H9 (cell line): Measurements from ENCODE around the gene ALCAM. TPM values are rescaled to one million over a fixed set of nuclear protein-coding genes. Genes with fewer than 3 reads are reported as not detected.

Experiments
- DNase-seq: peaks from one replicate; pipeline ENCODE4 v3.0.0-alpha.2; 2017
- H2AFZ ChIP-seq: one replicate; pipeline ENCODE4 v1.6.1; 2013; ENCODE audit warnings: mild to moderate bottlenecking, low read length, control low read depth, moderate library complexity
- H2AK5ac ChIP-seq: 2 replicates; pipeline ENCODE4 v1.6.1; 2013; ENCODE audit warnings: low read length, control low read depth, mixed read lengths; ENCODE audit not compliant: insufficient read length
- H2BK120ac ChIP-seq: one replicate; pipeline ENCODE4 v1.6.1; 2013; ENCODE audit warnings: low read depth, mild to moderate bottlenecking, low read length, control low read depth, inconsistent platforms; ENCODE audit not compliant: poor library complexity, severe bottlenecking
- H2BK12ac ChIP-seq: 2 replicates; pipeline ENCODE4 v1.6.1; 2013; ENCODE audit warnings: low read length, control low read depth, mixed read lengths, low read depth; ENCODE audit not compliant: insufficient read length
- H2BK15ac ChIP-seq: 2 replicates; pipeline ENCODE4 v1.6.1; 2013; ENCODE audit warnings: low read depth, low read length, control low read depth
- H2BK20ac ChIP-seq: one replicate; pipeline ENCODE4 v1.6.1; 2013; ENCODE audit warnings: low read depth, mild to moderate bottlenecking, low read length, control low read depth, inconsistent platforms; ENCODE audit not compliant: poor library complexity, severe bottlenecking
- H2BK5ac ChIP-seq: 2 replicates; pipeline ENCODE4 v1.6.1; 2013; ENCODE audit warnings: low read length, control low read depth, mixed read lengths; ENCODE audit not compliant: insufficient read length
- H3K14ac ChIP-seq: 2 replicates; pipeline ENCODE4 v1.6.1; 2013; ENCODE audit warnings: low read length, control low read depth; ENCODE audit not compliant: insufficient read depth
- H3K18ac ChIP-seq: 2 replicates; pipeline ENCODE4 v1.6.1; 2013; ENCODE audit warnings: low read depth, mild to moderate bottlenecking, mixed read lengths, low read length, control low read depth; ENCODE audit not compliant: insufficient read length
- H3K23ac ChIP-seq: 2 replicates; pipeline ENCODE4 v1.6.1; 2013; ENCODE audit warnings: low read length, control low read depth, mixed read lengths, low read depth; ENCODE audit not compliant: insufficient read length
- H3K23me2 ChIP-seq: 2 replicates; pipeline ENCODE4 v1.6.1; 2013; ENCODE audit warnings: low read depth, mild to moderate bottlenecking, mixed read lengths, low read length, control low read depth; ENCODE audit not compliant: insufficient read length, poor library complexity, severe bottlenecking
- H3K27ac ChIP-seq: 2 replicates; pipeline ENCODE4 v1.5.1; 2013; ENCODE audit warnings: low read length, control low read depth, mixed read lengths, low read depth; ENCODE audit not compliant: insufficient read length
- H3K27me3 ChIP-seq: 2 replicates; pipeline ENCODE4 v1.6.1; 2013; ENCODE audit warnings: low read length, control low read depth, inconsistent platforms; ENCODE audit not compliant: insufficient read depth
- H3K4ac ChIP-seq: 2 replicates; pipeline ENCODE4 v1.6.1; 2013; ENCODE audit warnings: low read depth, mild to moderate bottlenecking, control low read depth, inconsistent platforms, low read length, moderate library complexity
- H3K4me1 ChIP-seq: 2 replicates; pipeline ENCODE4 v1.6.1; 2013; ENCODE audit warnings: low read length, control low read depth, inconsistent platforms; ENCODE audit not compliant: insufficient read depth
- H3K4me2 ChIP-seq: 2 replicates; pipeline ENCODE4 v1.6.1; 2013; ENCODE audit warnings: low read length, control low read depth, mixed read lengths; ENCODE audit not compliant: insufficient read length, insufficient read depth
- H3K56ac ChIP-seq: 2 replicates; pipeline ENCODE4 v1.6.1; 2013; ENCODE audit warnings: low read depth, mild to moderate bottlenecking, mixed read lengths, low read length, control low read depth; ENCODE audit not compliant: insufficient read length
- H3K79me1 ChIP-seq: 2 replicates; pipeline ENCODE4 v1.6.1; 2013; ENCODE audit warnings: low read depth, mild to moderate bottlenecking, moderate library complexity, low read length, control low read depth, inconsistent platforms; ENCODE audit not compliant: insufficient read depth, poor library complexity, severe bottlenecking
- H3K79me2 ChIP-seq: 2 replicates; pipeline ENCODE4 v1.6.1; 2013; ENCODE audit warnings: low read length, control low read depth, inconsistent platforms; ENCODE audit not compliant: insufficient read depth
- H3K9ac ChIP-seq: 2 replicates; pipeline ENCODE4 v1.6.1; 2013; ENCODE audit warnings: low read length, control low read depth, mixed read lengths; ENCODE audit not compliant: insufficient read length; ENCODE audit errors: extremely low read depth
- H3K9me3 ChIP-seq: one replicate; pipeline ENCODE4 v1.6.1; 2013; ENCODE audit warnings: low read depth, low read length, inconsistent platforms; ENCODE audit not compliant: control insufficient read depth
- H3T11ph ChIP-seq: one replicate; pipeline ENCODE4 v1.6.1; 2013; ENCODE audit warnings: mild to moderate bottlenecking, low read length, control low read depth, inconsistent platforms
- H4K20me1 ChIP-seq: one replicate; pipeline ENCODE4 v1.6.1; 2013; ENCODE audit not compliant: control insufficient read depth, insufficient read length, insufficient read depth
- H4K5ac ChIP-seq: 2 replicates; pipeline ENCODE4 v1.6.1; 2013; ENCODE audit warnings: low read depth, mild to moderate bottlenecking, mixed read lengths, low read length, control low read depth; ENCODE audit not compliant: insufficient read length
- H4K8ac ChIP-seq: replicated peaks from 2 replicates; pipeline ENCODE4 v1.6.1; 2013; ENCODE audit warnings: low read length, control low read depth, mixed read lengths, low read depth; ENCODE audit not compliant: insufficient read length
- H4K91ac ChIP-seq: 2 replicates; pipeline ENCODE4 v1.6.1; 2013; ENCODE audit warnings: low read depth, mild to moderate bottlenecking, moderate library complexity, mixed read lengths, low read length, control low read depth; ENCODE audit not compliant: insufficient read length
- H3K27ac Mint-ChIP-seq, 3 experiments: 2 replicates in 2 of 3; 3 replicates in 1 of 3; pipeline ENCODE4 v1.8.0; 2020 to 2021; ENCODE audit warnings: mixed read lengths in 3 of 3, mild to moderate bottlenecking in 1 of 3, moderate library complexity in 1 of 3
- H3K27me3 Mint-ChIP-seq: 2 replicates; pipeline ENCODE4 v1.8.0; 2021; ENCODE audit warnings: low read depth, mild to moderate bottlenecking, moderate library complexity, mixed read lengths
- H3K36me3 Mint-ChIP-seq, 3 experiments: 2 replicates in 2 of 3; 3 replicates in 1 of 3; pipeline ENCODE4 v1.8.0; 2020 to 2021; ENCODE audit warnings: low read depth in 3 of 3, mixed read lengths in 3 of 3; ENCODE audit not compliant: insufficient read depth in 1 of 3
- H3K4me1 Mint-ChIP-seq, 2 experiments: 2 replicates each; pipeline ENCODE4 v1.8.0; 2020; ENCODE audit warnings: mixed read lengths in 2 of 2
- H3K4me3 Mint-ChIP-seq, 2 experiments: 2 replicates in 1 of 2; 3 replicates in 1 of 2; pipeline ENCODE4 v1.8.0; 2020 to 2021; ENCODE audit warnings: mild to moderate bottlenecking in 2 of 2, mixed read lengths in 2 of 2, moderate library complexity in 1 of 2
- H3K9me3 Mint-ChIP-seq, 2 experiments: 2 replicates in 1 of 2; 3 replicates in 1 of 2; pipeline ENCODE4 v1.8.0; 2020; ENCODE audit warnings: mild to moderate bottlenecking in 2 of 2, mixed read lengths in 2 of 2, moderate library complexity in 1 of 2
- WGBS: extraction: QIAGEN DNeasy Blood & Tissue Kit; methylation state at CpG from one replicate; pipeline ENCODE4 v1.1.7; 2013; ENCODE audit warnings: missing lambda C conversion rate, low lambda C conversion rate, mixed read lengths; ENCODE audit not compliant: insufficient read length; ENCODE audit errors: extremely low coverage; 5-methylcytosine and 5-hydroxymethylcytosine counted together
- total RNA-seq: library from RNA; stranded (reverse); gene quantifications from 2 replicates; pipeline ENCODE4 v1.2.1, GENCODE V29; 2021
- TF ChIP-seq, protein P1 (sequence below): fragments of 200-600 bp; sonication (generic); conservative IDR thresholded peaks from 3 replicates; pipeline ENCODE4 v1.8.0; 2021; ENCODE audit warnings: antibody characterized with exemption, mild to moderate bottlenecking

ALCAM gene
- total RNA-seq, 1 experiment from 2014 or later, result 43.7 TPM

DNA sequence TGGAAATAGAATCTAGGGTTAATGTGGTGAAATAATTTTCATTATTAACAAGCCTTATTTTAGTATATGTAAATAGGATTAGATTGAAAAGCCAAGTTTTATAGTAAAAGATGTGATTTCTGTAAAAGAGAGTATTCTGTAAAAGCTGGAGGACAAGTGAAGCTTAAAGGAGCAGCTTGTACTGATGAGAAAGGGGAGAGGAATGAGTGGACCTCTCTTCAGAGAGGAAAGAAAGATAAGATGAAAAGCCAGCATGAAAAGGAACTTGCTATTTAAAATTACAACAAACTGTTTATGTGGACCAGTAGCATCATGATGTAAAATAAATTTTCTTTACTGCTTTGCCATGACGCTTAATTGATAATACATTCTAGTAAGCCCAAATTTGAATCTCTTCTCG, 18.5 kb downstream of the ALCAM start:
- no peak overlapping the region for H3K27ac ChIP-seq
- no peaks in the 10 kb centered on the region for H4K20me1 ChIP-seq
- H3K36me3 Mint-ChIP-seq, result peaks cover 6 to 13% (median 9%) of the 10 kb centered on the region in 3 experiments; a peak in 6 of 7 replicates
- no peak overlapping the region for H4K91ac ChIP-seq
- H3K79me2 ChIP-seq, result no peaks in the 10 kb centered on the region
- H3T11ph ChIP-seq, result no peak overlapping the region
- H3K4me3 Mint-ChIP-seq, result no peak overlapping the region
- no peak overlapping the region for H2BK15ac ChIP-seq
- H2AFZ ChIP-seq, result no peak overlapping the region
- no peaks in the 10 kb centered on the region for H3K4me1 ChIP-seq
- H4K8ac ChIP-seq, result no peak overlapping the region
- peaks cover 7 to 12% of the 10 kb centered on the region in 2 experiments for H3K9me3 Mint-ChIP-seq
- no CpG with 5 or more reads among the region's 2 CpGs for WGBS
- no peaks in the 10 kb centered on the region for H3K27me3 Mint-ChIP-seq
- no peak overlapping the region for H2BK12ac ChIP-seq
- no peak overlapping the region for H3K4me2 ChIP-seq
- H3K4ac ChIP-seq, result no peak overlapping the region
- H3K9ac ChIP-seq, result no peak overlapping the region
- H3K9me3 ChIP-seq, result no peaks in the 10 kb centered on the region
- H2BK120ac ChIP-seq, result no peak overlapping the region
- no peaks in the 10 kb centered on the region for H3K4me1 Mint-ChIP-seq
- no peak overlapping the region for H4K5ac ChIP-seq
- H2BK5ac ChIP-seq, result no peak overlapping the region
- H3K18ac ChIP-seq, result no peak overlapping the region
- TF ChIP-seq, protein P1, sequence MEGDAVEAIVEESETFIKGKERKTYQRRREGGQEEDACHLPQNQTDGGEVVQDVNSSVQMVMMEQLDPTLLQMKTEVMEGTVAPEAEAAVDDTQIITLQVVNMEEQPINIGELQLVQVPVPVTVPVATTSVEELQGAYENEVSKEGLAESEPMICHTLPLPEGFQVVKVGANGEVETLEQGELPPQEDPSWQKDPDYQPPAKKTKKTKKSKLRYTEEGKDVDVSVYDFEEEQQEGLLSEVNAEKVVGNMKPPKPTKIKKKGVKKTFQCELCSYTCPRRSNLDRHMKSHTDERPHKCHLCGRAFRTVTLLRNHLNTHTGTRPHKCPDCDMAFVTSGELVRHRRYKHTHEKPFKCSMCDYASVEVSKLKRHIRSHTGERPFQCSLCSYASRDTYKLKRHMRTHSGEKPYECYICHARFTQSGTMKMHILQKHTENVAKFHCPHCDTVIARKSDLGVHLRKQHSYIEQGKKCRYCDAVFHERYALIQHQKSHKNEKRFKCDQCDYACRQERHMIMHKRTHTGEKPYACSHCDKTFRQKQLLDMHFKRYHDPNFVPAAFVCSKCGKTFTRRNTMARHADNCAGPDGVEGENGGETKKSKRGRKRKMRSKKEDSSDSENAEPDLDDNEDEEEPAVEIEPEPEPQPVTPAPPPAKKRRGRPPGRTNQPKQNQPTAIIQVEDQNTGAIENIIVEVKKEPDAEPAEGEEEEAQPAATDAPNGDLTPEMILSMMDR, result no peak
- H3K23ac ChIP-seq, result no peak overlapping the region
- no peak overlapping the region for H3K14ac ChIP-seq
- no peaks in the 10 kb centered on the region for H3K23me2 ChIP-seq
- no peaks in the 10 kb centered on the region for H3K79me1 ChIP-seq
- H3K27me3 ChIP-seq, result no peaks in the 10 kb centered on the region
- DNase-seq, result no peak
- H2BK20ac ChIP-seq, result no peak overlapping the region
- H2AK5ac ChIP-seq, result no peak overlapping the region
- no peak overlapping the region for H3K27ac Mint-ChIP-seq
- no peak overlapping the region for H3K56ac ChIP-seq
